Measurements from ENCODE around the gene CCNY.
"Not testable (repeated sequence)": the region's sequence is repeated elsewhere in the genome, so short reads cannot be mapped to it uniquely, and the experiment has no call there.

The CCNY gene

DNA sequence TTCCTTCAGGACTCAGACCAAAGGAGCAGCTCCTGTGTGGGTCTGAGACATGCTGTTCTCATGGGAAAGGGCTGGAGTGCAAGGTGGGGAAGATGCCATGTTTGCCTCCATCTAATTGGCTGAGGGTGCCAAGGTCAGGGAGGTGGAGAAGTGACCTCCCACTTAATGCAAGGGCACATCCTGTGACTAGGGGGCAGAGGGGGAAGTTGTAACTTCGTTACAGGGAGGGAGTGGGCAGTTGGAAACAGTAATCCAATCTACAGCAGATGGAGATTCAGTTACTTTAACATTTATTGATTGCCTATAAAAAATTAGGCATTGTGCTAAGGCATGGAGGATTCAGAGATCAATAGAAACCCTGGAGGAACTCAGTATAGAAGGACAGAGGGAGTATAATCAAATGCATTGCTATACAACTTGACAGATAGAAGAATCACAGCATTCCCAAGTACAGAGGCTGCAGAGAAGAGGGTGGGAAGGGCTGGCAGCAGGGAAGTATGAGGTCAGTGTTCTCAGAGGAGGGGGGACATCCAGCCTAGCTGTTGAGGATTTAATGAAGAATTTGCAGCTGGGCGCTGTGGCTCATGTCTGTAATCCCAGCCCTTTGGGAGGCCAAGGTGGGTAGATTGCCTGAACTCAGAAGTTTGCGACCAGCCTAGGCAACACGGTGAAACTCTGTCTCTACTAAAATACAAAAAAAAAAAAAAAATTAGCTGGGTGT is 75.9 kb downstream of the CCNY start:
- no peak for DNase-seq

DNA sequence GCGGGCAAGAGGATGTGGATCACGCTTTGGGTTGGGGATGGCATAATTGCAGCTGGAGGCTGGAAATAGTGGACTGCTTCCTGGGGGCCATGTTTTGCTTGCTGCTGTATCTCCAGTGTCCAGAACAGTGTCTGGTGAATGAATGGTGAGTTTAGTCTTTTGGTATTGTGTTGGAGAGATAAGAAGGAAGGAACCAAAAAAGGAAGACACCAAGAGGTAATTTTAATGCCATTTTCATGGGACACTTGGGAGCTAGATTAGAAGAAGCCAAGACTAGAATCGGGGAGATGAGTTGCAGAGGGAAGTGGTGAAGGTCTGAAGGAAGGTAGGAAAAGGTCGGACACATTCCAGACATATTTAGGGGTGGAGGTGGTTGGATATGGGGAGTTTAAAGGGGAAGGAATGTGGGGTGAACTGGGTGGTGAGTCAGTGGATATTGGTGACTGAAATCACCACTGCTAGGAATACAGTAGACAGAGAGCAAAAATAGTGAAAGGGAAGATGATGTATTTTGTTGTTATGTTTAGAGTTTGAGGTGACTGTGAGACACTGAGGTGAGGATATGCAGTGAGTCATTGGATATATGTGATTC is 76.7 kb downstream of the CCNY start:
- DNase-seq = no peak

DNA sequence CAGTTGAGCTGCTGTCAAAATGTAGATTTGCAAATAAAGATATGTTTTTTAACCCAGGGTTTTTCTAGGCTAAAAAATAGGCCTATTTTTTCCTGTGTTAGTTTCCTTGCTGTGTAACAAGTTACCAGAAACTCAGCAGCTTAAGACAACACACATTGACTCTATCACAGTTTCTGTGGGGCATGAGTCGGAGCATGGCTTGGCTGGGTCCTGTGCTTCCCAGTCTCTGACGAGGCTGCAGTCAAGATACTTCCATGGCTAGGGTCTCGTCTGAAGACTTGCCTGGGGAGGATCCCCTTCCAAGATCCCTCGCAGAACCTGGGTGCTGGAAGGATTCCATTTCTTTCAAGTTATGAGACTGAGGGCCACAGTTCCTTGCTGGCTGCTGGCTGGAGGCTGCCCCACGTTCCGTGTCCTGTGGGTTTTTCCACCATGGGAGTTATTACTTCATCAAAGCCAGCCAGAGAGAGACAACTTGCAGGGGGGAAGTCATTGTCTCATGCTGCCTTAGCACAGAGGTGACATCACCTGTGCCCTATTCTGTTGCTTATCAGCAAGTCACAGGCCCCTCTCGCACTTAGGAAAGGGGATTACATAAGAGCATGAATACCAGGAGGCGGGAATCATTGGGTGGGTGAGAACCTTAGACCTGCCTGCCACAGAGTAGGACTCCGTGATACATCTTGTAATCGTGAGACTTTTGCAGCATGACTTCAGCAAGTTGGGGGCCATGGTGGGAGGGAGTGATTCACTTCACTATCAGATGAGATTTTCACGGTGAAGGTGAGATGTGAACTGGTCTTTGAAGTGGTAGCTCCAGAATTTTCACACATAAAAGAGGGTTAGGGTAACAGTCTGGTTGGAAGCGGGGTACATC is 77.9 kb downstream of the CCNY start:
- no peak for DNase-seq

DNA sequence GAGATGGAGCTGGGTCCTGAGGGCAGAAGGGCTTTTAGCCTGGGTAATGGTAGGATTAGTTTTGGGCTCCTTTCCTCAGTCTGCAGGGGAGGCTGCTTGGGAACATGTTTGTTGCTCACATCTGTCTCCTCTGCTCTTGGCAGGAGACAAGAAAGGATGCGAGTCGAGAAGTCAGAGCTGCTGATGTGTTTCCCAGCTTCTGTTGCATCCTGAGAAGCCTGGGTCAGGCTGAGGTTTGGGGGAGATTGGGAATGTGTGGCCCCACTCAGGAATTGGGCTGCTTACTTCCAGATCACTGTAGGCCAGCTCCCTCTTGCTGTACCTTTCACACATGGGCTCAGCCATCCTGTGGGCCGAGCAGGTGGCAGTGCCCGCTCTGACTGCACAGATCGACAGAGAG is 79.2 kb downstream of the CCNY start:
- no peak for DNase-seq

DNA sequence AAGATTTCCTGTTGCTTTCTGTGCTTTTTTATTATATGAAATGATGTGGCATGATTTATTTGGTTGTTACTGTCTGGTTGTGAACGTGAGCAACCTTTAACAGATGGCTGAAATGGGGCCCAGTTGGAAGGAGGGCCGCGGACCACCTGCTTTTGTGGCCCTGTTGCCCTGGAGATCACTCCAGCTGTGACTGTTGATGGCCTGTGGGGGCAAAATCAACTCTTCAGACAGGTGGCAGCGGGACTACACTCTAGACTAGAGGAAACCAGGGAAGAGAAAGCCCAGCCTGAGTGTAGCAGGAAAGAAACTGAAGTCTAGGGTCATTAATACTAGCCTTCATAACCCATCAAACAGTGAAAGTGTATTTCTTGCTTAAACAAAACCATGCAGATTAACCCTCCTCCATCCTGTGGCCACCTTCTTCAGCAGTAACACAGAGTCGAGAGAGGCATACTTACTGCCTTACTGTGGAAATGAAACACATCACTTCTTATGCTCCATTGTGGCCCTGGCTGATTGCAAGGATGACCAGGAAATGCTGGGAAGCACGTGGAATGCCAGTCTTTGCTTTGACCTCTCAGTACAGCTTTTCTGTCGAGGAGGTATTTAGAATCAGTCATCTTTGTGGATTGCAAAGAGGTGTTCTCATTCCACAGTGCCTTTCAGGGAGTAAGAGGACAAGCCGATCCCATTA is 80.5 kb downstream of the CCNY start:
- DNase-seq = peak; percentile 72 to 91

DNA sequence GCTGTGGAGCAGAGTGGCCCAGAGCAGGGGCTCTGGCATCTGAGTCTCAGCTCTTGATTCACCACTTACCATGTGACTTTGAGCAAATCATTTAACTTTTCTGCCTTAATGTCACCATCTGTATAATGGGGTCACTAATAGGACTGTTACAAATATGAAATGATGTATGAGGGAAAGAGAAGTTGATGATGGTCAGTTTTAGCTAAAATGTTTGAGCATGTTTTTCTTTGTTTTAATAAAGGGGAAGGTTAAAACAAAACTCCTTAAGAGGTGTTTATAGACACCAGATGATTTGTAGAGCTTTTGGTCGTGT is 81.0 kb downstream of the CCNY start:
- no peak for DNase-seq

DNA sequence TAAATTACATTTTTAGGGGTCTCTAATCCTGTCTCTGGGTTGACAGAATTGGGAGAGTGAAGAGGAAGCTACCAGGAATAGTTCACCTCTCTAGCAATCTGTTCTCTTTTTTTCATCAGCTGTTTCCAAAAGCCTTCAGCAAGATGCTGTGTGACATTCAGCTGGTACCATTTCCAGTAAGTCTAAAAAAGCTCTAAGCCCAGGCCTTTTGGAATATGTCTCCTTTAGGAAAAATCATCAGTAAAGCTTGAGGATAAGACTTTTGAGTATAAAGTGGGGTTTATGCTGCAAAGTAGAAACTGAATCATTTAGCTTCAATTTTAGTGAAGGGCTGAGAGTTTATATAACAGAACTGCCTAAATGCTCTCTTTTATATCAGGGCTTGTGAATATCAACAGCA is 81.5 kb downstream of the CCNY start:
- no peak for DNase-seq

DNA sequence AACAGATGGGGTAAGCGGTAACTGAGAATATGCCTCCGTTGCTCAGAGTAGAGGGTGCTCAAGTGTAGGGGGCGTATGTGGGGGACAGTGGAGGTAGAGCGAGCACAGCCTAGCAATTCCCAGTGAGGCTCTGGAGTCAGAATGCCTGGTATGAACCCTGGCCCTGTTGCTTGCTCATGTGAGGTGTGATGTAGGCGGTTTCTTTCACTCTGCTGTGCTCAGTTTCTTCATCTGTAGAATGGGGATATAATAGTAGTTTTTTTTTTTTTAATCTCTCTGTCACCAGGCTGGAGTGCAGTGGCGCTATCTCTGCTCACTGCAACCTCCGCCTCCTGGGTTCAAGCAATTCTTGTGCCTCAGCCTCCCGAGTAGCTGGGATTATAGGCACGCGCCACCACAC is 82.3 kb downstream of the CCNY start:
- DNase-seq = not testable (repeated sequence)

DNA sequence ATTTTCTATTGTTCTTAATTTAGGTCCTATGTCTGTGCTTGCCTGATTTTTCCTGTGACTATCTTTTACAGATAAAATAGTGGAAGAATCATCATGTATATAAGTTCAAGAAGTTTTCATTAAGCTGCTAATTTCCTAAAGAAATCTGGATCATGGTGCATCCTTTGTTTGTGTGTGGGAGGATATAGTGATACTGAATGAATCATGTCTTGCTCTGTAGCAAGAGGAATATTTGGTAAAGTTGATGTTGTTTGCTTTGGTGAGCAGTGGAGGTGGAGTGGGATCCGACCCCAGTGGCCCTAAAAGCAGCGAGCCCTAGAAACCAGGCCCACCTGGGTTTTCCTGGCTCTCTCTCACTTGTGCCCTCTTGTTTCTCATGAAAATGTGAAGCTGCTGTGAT is 83.7 kb downstream of the CCNY start:
- no peak for DNase-seq

DNA sequence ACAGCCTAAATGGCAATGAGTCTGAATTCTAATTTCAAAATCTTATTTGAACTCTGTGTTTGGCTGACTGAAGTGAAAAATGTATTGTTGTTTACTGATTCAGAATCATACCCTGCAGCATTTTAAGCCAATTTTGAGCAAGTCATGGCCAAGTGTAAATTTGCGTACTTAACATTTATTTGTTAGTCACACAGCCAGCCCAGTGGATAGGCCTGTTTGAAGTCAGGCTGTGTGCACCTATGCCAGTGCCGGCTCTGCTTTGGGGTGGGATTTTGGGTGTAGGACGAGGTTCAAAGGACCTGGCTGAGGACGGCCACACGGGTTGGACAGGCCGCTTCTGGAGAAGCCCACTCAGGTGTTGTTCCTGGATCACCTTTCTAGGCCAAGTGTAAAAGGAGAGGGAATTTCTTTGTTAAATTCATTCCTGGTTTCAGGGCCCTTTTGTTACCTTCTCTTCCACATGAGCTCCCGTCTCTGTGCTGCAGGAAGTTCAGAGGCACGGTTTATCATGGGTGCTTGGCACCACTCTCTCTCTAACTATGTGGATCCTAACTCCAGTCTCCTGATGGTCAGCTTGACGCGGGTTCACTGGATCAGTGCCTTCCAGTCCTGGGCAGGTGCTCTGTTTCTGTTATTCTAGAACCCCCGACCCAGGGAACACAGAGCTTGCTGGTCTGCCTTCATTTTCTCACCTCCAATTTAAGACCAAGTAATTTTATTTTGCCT is 84.7 kb downstream of the CCNY start:
- peak in 1 of 2 experiments; percentile 9 for DNase-seq

DNA sequence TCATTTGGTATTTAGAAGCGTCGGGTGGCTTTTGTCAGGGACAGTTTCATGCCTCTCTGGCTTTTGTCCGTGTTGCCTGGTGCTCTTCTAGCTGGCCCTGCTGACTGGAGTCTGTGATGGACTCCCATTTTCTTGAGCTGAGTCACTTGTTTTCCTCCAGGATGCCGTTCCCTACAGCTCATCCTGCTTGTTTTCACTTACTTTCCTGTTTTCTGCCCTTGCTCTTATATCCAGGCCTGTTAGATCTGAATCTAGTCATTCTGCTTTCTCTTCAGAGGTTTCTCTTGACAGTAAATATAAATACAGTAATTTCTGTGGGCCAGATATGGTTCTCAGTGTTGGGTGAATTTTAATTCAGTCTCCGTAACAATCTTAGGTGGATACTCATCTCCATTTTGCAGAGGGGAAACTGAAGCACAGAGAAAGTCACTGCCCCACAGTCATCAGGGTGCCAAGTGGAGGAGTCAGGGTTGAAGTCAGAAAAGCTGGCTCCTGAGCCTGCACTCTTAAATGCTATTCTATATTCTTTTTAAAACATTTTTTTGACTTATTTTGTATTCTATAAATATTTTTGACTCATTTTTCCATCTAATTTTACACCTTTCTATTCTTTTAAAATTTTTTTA is 85.4 kb downstream of the CCNY start:
- no peak for DNase-seq

DNA sequence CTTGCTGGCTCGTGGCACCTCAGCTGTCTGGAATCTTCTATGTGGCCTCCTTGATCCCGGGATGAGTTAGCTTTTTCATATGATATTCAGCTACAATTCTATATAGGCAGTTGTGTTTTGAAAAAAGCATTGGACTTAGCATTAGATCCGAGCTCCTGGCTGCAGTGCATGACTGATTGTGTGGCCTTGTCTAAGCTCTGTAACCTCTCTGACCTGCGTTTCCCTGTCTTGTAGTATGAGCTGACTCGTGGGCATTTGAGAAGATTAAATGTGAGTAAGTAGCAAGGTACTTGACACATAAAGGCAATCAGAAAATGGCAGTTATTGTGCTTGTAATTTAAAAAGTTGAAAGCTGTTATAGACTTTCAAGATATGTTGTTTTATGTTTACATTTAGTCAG is 85.9 kb downstream of the CCNY start:
- DNase-seq = no peak

DNA sequence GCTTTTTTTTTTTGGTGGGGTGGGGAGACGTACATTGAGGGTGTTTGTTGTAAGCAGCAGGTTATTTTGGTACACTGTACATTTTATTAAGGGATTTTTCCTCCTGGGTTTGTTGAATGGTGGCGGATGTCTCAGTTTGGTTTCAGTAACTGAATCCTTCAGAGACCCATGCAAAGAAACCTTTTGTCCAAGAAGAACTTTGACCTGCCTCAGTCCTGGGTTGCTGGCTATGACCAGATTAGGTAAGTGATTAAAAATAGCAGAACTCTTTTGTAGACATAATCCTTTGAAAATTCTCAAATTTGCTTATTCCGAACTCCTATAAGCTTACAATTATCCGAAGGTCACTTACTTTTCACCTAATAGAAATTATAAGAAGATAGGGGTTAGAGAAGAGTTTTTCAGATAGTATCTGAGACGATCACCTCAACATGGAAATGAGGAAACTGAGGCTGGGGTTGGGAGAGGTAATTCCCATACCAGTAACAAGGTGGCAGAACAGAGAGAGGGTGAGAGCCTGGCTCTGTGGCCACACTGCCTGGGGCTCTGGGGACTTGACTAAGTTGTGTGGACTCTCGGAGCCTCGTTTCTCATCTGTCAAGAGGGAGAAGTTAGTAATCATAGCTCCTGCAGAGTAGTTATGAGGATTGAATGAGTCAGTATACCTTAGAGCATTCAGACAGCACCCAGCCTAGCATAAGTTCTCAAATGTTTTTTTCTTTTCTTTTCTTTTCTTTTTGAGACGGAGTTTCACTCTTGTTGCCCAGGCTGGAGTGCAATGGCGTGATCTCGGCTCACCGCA is 87.4 kb downstream of the CCNY start:
- no peak for DNase-seq

DNA sequence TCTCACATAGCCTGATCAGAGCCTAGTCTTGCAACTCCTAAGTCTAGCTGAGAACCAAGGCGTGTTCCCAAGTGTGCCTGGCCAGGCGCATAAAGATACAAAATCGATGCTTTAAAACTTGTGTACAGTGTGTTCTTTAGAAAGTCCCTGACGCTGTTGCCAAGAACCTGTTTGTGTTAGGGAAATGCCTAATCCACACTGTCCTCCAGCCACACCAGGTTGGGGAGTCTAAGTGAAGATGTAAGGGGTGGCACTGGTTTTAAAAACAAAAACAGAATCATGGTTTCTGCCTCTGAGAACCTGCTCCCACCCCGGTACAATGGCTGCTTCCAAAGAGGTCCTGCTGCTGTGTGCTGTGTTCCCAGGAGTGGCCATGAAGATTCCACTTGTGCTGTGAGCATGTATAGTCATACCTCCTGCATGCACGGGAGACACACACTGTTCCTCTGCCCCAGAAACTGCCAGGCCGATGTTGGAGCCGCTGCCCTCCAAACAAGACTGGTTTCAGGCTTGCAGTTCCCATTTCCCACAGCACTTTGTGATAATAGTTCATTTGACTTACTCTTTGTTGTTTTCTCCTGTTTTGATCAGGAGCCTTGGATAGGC is 88.5 kb downstream of the CCNY start:
- no peak for DNase-seq

DNA sequence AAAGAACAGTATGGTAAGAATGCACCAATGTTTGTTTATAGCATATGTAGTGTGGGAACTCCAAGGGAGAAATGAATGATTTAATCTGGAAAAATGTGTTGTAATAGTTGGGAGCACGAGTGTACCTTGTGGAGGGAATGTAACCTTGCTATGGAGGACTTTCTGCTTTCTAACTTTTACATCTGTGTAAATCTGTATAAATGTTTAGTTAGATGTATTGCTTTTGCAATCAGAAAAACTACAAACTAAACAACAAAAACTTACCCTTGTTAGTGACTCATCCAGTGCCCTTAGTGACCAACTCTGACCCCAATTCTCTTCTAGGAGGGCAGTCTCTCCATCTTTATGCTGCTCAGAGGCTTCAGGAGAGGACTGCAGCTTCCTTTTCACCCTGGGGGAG is 89.3 kb downstream of the CCNY start:
- no peak for DNase-seq

DNA sequence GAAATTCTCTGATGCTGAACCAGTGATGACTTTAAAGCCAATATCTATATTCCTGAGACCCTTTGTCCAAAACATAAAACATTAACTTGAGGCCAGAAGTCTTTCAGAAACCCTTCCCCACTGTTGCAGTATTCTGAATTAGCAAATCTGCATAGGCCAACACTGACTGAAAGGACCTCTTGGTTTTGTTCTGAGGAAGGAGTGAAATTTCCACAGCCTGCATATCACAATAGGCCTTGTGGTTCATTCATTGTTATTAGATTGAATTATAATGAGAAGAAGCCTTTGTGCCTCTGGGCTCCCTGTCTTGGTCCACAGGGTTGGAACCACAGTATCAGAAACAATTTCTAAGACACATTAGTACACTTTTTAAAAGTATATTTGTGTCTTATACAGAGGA is 90.3 kb downstream of the CCNY start:
- no peak for DNase-seq

DNA sequence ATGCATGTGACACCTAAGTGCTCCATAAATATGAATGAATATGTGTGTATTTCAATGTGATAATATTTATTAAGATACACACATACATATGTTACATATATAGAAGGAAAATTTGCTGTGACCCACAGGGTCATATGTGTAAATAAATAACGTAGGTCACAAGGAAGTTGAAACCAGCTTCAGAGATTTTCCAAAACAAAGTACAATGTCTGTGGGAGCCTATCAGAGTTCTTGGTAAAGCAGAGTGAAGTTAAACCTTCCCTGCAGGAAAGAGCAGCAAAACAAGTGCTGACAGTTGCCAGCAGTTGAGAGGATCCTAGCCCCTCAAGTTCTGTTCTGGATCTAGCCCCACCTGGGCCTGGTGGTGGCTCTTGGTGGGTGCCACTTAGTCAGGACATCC is 91.2 kb downstream of the CCNY start:
- no peak for DNase-seq

DNA sequence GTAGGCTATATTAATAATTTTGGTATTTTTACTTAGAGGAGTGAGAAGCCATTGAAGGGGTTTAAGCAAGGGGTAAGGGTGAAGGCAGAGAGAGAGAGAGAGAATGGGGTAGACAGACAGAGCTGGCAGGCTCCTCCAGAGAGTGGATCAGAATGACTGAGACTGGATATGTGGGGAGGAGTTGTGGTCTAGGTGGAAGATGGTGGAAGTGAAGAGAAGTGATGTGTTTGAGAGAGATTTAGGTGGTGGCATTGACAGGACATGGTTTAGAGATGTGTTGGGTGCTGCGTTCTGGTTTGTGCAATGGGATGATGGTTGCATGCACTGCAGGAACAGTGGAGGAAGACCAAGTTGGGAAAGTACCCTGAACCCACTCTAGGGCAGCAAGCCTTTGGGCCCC is 92.2 kb downstream of the CCNY start:
- no peak for DNase-seq

DNA sequence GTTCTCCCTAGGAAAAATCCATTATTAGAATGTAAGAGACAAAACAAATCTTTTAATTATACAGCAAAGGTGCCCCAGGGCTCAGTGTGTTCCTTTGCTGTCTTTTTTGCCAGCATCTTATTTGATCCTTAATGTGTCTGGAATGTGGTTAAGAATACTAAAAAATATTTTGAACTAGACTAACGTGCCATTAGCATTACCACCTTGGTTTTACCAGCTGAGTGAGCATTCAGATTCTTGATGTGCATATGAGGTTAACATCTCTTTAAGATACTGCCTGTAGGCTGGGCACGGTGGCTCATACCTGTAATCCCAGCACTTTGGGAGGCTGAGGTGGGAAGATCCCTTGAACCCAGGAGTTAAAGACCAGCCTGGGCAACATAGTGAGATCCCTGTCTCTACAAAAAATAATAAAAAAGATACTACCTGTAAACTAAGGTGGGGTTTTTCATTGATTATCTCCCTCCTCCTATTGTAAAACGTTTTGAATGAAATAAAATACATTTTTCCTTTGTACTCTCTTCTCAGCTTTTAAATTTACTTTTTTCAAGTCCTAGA is 96.6 kb downstream of the CCNY start:
- no peak for DNase-seq

DNA sequence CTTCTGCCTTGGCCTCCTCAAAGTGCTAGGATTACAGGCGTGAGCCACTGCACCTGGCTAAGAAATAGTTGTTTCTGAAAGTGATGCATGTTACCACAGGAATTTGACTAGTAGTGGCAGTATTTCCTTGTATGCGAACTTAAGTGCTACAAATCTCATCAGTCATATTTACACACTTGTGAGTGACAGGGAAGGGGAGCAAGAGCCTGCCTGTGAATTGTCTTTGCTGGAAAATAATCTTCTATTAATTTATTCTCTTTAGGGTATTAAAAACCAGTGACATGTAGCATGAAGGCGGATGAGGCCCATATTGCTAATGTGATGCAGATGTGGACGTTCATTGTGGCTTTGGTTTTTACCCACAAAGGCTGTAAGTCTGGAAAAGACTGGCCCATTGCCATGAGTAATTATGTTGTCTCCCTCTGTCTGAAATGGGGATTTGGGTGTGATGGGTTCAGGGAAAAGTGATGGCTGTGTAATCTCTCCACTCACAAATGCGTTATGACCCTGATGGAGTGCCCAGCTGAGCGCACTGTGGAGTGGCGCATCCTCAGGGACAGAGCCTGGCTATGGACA is 97.6 kb downstream of the CCNY start:
- peak; percentile 1 to 33 for DNase-seq

Data from NCI-H2081 (cell line).